Ishikawa (cell line): ENCODE measurements around the gene PADI1.

Experiments used
- CEBPB ChIP-seq: IDR thresholded peaks from 2 replicates; pipeline ENCODE4 v1.6.1; 2012
- CREB1 ChIP-seq: IDR thresholded peaks from 2 replicates; pipeline ENCODE4 v1.6.1; 2012; ENCODE audit warnings: low read depth
- EGR1 ChIP-seq: IDR thresholded peaks from 2 replicates; pipeline ENCODE4 v1.6.1; 2012
- EP300 ChIP-seq: IDR thresholded peaks from 2 replicates; pipeline ENCODE4 v1.6.1; 2012; ENCODE audit warnings: borderline replicate concordance
- FOXM1 ChIP-seq: IDR thresholded peaks from 2 replicates; pipeline ENCODE4 v1.6.1; 2012; ENCODE audit warnings: low read depth, borderline replicate concordance
- NFIC ChIP-seq: IDR thresholded peaks from 2 replicates; pipeline ENCODE4 v1.6.1; 2012
- RAD21 ChIP-seq: IDR thresholded peaks from 2 replicates; pipeline ENCODE4 v1.6.1; 2012; ENCODE audit warnings: low read depth
- TAF1 ChIP-seq: IDR thresholded peaks from 2 replicates; pipeline ENCODE4 v1.6.1; 2012; ENCODE audit warnings: low read depth, mild to moderate bottlenecking
- TCF12 ChIP-seq: IDR thresholded peaks from 2 replicates; pipeline ENCODE4 v1.6.1; 2012; ENCODE audit warnings: low read depth
- TEAD4 ChIP-seq: IDR thresholded peaks from 2 replicates; pipeline ENCODE4 v1.6.1; 2012
- YY1 ChIP-seq: IDR thresholded peaks from 2 replicates; pipeline ENCODE4 v1.6.1; 2012; ENCODE audit warnings: low read depth
- ZBTB7A ChIP-seq: IDR thresholded peaks from 2 replicates; pipeline ENCODE4 v1.6.1; 2012; ENCODE audit warnings: low read depth
- TF ChIP-seq, protein P1 (sequence below): IDR thresholded peaks from 2 replicates; pipeline ENCODE4 v1.6.1; 2012
- TF ChIP-seq, protein P2 (sequence below): IDR thresholded peaks from 2 replicates; pipeline ENCODE4 v1.6.1; 2012; ENCODE audit warnings: low read depth, mild to moderate bottlenecking
- TF ChIP-seq, protein P3 (sequence below): IDR thresholded peaks from 2 replicates; pipeline ENCODE4 v1.6.1; 2012

Gene PADI1

DNA sequence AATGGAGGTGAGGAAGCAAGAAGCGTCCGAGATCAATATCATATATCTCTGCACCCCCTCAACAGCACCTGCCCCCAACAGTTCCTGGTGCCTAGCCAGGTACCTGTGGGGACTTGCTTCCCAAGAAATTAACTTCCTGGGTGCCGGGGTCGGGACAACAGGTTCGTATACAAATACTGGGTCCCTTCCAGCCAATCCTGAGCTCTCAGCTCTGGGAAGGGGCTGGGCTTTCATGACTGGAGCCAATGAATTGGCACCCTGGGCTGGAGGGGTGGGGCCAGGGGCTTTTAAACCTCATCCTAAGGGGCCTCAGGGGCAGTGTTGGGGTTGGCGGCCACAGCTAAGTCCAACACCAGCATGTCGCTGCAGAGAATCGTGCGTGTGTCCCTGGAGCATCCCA lies 43.9 kb downstream of the PADI1 start, which contains the start of gene PADI3:
Gene PADI3 (plus strand): TSS at position 318 of the 400 bp plus-strand sequence. CDS start 40 bp downstream, at position 358.
- TF ChIP-seq FOXM1 (peak; percentile 76; the same call in 1 of the 2 replicates), ZBTB7A (no peak)

DNA sequence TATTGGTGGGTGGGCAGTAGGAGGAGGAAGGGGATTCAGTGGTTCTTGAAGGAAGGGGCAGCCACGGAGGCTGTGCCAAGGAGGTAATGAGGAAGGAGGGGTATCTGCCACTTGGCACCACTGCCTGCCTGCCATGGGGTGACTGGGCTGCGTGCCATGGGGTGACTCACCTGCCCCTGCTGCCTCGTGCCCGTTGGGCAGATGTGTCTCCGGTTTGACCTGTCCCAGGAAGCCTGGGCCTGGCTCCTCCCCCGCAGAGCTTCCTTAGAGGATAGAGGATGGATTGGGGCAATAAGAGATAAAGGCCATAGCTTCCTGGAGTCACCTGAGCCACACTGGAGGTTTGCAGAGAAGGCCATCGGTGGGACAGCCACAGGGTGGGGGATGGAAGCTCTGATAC lies 45.7 kb downstream of the PADI1 start:
- TF ChIP-seq NFIC (peak; percentile 99), TCF12 (peak; percentile 87), TEAD4 (no peak; the same call in 1 of the 2 replicates), EP300 (peak; percentile 81), CEBPB (no peak), YY1 (0 out of 2 replicates have a peak, but pooled peaks have one; percentile 7), CREB1 (no peak), FOXM1 (no peak), TAF1 (no peak), ZBTB7A (peak; percentile 78), EGR1 (peak; percentile 25; the same call in 1 of the 2 replicates)
- TF ChIP-seq, protein P1, sequence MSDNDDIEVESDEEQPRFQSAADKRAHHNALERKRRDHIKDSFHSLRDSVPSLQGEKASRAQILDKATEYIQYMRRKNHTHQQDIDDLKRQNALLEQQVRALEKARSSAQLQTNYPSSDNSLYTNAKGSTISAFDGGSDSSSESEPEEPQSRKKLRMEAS: peak; percentile 89
- TF ChIP-seq, protein P2, sequence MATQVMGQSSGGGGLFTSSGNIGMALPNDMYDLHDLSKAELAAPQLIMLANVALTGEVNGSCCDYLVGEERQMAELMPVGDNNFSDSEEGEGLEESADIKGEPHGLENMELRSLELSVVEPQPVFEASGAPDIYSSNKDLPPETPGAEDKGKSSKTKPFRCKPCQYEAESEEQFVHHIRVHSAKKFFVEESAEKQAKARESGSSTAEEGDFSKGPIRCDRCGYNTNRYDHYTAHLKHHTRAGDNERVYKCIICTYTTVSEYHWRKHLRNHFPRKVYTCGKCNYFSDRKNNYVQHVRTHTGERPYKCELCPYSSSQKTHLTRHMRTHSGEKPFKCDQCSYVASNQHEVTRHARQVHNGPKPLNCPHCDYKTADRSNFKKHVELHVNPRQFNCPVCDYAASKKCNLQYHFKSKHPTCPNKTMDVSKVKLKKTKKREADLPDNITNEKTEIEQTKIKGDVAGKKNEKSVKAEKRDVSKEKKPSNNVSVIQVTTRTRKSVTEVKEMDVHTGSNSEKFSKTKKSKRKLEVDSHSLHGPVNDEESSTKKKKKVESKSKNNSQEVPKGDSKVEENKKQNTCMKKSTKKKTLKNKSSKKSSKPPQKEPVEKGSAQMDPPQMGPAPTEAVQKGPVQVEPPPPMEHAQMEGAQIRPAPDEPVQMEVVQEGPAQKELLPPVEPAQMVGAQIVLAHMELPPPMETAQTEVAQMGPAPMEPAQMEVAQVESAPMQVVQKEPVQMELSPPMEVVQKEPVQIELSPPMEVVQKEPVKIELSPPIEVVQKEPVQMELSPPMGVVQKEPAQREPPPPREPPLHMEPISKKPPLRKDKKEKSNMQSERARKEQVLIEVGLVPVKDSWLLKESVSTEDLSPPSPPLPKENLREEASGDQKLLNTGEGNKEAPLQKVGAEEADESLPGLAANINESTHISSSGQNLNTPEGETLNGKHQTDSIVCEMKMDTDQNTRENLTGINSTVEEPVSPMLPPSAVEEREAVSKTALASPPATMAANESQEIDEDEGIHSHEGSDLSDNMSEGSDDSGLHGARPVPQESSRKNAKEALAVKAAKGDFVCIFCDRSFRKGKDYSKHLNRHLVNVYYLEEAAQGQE: no peak
- TF ChIP-seq, protein P3, sequence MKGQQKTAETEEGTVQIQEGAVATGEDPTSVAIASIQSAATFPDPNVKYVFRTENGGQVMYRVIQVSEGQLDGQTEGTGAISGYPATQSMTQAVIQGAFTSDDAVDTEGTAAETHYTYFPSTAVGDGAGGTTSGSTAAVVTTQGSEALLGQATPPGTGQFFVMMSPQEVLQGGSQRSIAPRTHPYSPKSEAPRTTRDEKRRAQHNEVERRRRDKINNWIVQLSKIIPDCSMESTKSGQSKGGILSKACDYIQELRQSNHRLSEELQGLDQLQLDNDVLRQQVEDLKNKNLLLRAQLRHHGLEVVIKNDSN: peak; percentile 62

DNA sequence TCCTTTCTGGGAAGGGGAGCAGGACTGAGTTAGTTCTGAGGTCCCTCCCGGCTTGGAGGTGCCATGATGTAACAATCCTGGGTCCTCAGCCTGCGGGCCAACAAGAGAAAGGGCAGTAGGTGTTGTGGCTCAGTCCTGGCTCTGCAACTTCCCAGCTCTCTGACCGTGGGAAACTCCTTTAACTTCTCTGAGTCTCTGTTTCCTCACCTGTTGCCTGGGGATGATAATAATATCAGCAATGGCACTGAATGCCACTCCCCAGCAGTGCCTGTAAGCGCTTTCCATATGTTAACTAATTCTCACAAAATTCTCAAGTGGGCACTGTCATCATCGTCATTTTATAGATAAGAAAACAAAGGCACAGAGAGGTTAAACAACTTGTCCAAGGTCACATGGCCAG lies 46.3 kb downstream of the PADI1 start:
- no peak for TF ChIP-seq CREB1
- TF ChIP-seq CEBPB: no peak
- no peak for TF ChIP-seq ZBTB7A
- TF ChIP-seq, protein P3: no peak; the same call in 1 of the 2 replicates
- no peak for TF ChIP-seq EP300
- no peak for TF ChIP-seq EGR1
- no peak for TF ChIP-seq TAF1
- TF ChIP-seq, protein P2: no peak
- no peak for TF ChIP-seq RAD21

DNA sequence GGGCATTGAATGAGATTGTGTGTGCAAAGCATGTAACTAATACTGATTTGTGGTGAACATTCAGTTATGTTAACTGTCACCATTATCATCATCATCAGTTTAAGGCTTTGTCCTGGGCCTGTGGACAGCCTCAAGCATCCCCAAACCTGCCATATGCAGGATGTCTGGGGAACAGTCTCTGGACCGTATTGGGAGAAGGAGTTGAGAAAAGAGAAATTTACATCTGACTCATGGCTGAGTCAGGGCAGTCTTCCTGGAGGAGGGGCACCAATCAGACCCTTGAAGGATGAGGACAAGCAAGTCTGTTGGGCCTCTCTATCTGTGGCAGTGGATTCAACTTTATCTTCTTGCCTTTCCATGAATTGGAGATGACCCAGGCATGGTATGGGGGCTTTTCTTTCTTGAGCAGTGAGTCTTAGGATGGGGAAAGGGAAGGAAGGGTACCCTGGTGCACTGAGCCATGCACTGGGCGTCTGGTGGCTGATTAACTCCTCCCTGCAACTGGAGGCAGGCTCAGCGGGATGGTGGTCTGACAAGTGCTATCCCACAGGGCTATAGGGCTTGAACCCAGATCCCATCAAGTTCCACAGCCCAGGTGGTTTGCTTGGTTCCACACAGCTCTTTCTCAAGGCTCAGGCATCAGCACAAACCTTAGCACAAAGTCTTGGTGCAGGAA lies 46.9 kb downstream of the PADI1 start:
- TF ChIP-seq YY1: no peak
- no peak for TF ChIP-seq NFIC

DNA sequence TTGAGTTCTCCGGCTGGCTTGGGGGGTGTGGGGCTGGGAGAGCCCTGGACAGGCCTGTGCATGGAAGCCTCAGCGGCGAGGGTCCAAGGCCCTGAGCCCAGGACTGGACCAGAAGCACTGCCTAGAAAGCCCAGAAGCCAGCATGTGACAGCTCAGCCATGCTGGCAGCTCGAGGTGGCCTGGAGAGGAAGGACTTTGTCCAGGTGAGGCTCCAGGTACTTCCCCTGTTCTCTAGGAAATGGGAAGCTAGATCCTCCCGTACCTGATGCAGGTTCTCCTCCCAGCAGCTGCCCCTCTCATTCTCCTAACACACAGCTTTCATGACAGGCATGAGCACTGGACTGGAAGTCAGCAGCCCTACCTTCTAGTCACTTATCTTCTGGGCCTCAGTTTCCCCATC lies 50.4 kb downstream of the PADI1 start:
- TF ChIP-seq TEAD4 (no peak), TCF12 (no peak)

DNA sequence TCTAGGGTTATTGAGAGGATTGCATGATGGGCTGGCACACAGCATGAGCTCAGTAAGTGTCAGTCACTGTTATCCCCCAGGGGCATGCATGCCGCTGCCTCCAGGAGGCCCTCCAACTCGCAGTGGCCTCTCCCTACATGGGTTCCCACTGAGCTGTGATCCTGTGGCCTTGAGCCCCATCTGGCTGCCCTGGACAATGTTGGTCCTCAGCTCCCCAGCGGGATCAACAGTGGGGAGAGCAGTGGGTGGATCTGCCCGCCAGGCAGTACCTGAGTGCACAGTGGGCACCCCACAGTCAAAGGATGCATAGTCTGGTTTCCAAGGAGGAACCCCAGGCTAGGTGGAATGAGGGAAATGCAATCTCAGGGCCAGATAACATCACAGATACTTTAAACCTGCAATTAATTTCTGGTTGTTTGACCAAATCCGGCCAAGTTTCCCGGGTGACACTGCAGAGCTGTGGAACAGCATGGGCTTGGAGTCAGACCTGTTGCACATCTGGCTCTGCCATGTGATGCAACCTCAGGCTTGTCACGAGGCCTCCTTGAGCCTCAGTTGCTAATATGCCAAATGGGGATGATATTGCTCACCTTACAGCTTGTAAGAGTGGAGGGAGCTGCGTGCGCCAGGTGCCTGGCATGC lies 53.3 kb downstream of the PADI1 start:
- TF ChIP-seq, protein P1: no peak
- TF ChIP-seq, protein P3: no peak
- TF ChIP-seq FOXM1 (no peak), CEBPB (0 out of 2 replicates have a peak, but pooled peaks have one; percentile 8)
